GM23338 (cell line): ENCODE results near the gene PRR13. TPM values are rescaled to one million over a fixed set of nuclear protein-coding genes. Genes with fewer than 3 reads are reported as not detected.
A peak's percentile ranks its signal among the peaks of the same experiment; 100 is the strongest.
"Not testable (repeated sequence)": the region's sequence is repeated elsewhere in the genome, so short reads cannot be mapped to it uniquely, and the experiment has no call there.

ENCODE experiments used
- ATAC-seq: fragments of 200-7000 bp; cut with Tn5 transposase; 3 replicates; pipeline ENCODE4 v1.9.1; 2020
- DNase-seq: peaks from one replicate; pipeline ENCODE4 v3.0.0-alpha.2; 2015; ENCODE audit warnings: low spot score
- H2AFZ ChIP-seq: fragments of 200-600 bp; sonication (generic); 2 replicates; pipeline ENCODE4 v1.8.0; 2016; ENCODE audit warnings: antibody characterized with exemption, mild to moderate bottlenecking, moderate library complexity
- H3F3A ChIP-seq: fragments of 200-600 bp; sonication (generic); replicated peaks from 2 replicates; pipeline ENCODE4 v1.8.0; 2017; ENCODE audit warnings: antibody characterized with exemption, mixed run types, low read depth
- H3K27ac ChIP-seq: fragments of 200-600 bp; sonication (generic); 2 replicates; pipeline ENCODE4 v1.6.1; 2016; ENCODE audit warnings: low read depth
- H3K27me3 ChIP-seq: fragments of 200-600 bp; sonication (generic); 2 replicates; pipeline ENCODE4 v1.8.0; 2016; ENCODE audit warnings: mild to moderate bottlenecking, mixed run types, moderate library complexity; ENCODE audit not compliant: insufficient read depth
- H3K36me3 ChIP-seq: fragments of 200-600 bp; sonication (generic); 2 replicates; pipeline ENCODE4 v1.8.0; 2016; ENCODE audit warnings: mild to moderate bottlenecking; ENCODE audit not compliant: insufficient read depth
- H3K4me1 ChIP-seq: fragments of 200-600 bp; sonication (generic); 2 replicates; pipeline ENCODE4 v1.8.0; 2016; ENCODE audit warnings: mild to moderate bottlenecking, moderate library complexity; ENCODE audit not compliant: insufficient read depth
- H3K4me2 ChIP-seq: fragments of 200-600 bp; sonication (generic); 2 replicates; pipeline ENCODE4 v1.7.1; 2017; ENCODE audit warnings: mixed run types
- H3K4me3 ChIP-seq: fragments of 200-600 bp; sonication (generic); 2 replicates; pipeline ENCODE4 v1.6.1; 2016; ENCODE audit warnings: mixed run types
- H3K79me2 ChIP-seq: fragments of 200-600 bp; sonication (generic); replicated peaks from 2 replicates; pipeline ENCODE4 v1.8.0; 2017; ENCODE audit warnings: mild to moderate bottlenecking; ENCODE audit not compliant: insufficient read depth
- H3K9me2 ChIP-seq: fragments of 200-600 bp; sonication (generic); 2 replicates; pipeline ENCODE4 v1.8.0; 2017; ENCODE audit not compliant: insufficient read depth
- H4K20me1 ChIP-seq: fragments of 200-600 bp; sonication (generic); replicated peaks from 2 replicates; pipeline ENCODE4 v1.8.0; 2017; ENCODE audit warnings: mild to moderate bottlenecking; ENCODE audit not compliant: insufficient read depth
- H3K27ac Mint-ChIP-seq: 2 replicates; pipeline ENCODE4 v1.8.0; 2020; ENCODE audit warnings: inconsistent platforms, mild to moderate bottlenecking, moderate library complexity, mixed read lengths
- H3K27me3 Mint-ChIP-seq: 3 replicates; pipeline ENCODE4 v1.8.0; 2022; ENCODE audit warnings: low read depth, mild to moderate bottlenecking, moderate library complexity, mixed read lengths, inconsistent platforms; ENCODE audit not compliant: insufficient read depth, poor library complexity
- H3K36me3 Mint-ChIP-seq: 3 replicates; pipeline ENCODE4 v1.8.0; 2021; ENCODE audit warnings: low read depth, mild to moderate bottlenecking, inconsistent platforms, moderate library complexity, mixed read lengths
- H3K4me1 Mint-ChIP-seq: 3 replicates; pipeline ENCODE4 v1.8.0; 2020; ENCODE audit warnings: mild to moderate bottlenecking, inconsistent platforms, mixed read lengths
- H3K4me3 Mint-ChIP-seq: 3 replicates; pipeline ENCODE4 v1.8.0; 2021; ENCODE audit warnings: moderate library complexity, mild to moderate bottlenecking, inconsistent platforms, mixed read lengths
- H3K9me3 Mint-ChIP-seq: 3 replicates; pipeline ENCODE4 v1.8.0; 2020; ENCODE audit warnings: moderate library complexity, mild to moderate bottlenecking, inconsistent platforms, mixed read lengths
- CREB1 ChIP-seq: fragments of 250-450 bp; sonication (Bioruptor Pico); IDR thresholded peaks from 2 replicates; pipeline ENCODE4 v1.5.0; 2020; ENCODE audit warnings: low read depth, mild to moderate bottlenecking, moderate library complexity
- EZH2 ChIP-seq: fragments of 200-600 bp; sonication (generic); IDR thresholded peaks from one replicate; pipeline ENCODE4 v1.8.0; 2017; ENCODE audit warnings: antibody characterized with exemption, mild to moderate bottlenecking, low read depth; ENCODE audit not compliant: unreplicated experiment
- JUNB ChIP-seq: IDR thresholded peaks from one replicate; pipeline ENCODE4 v1.6.1; 2016; ENCODE audit warnings: antibody characterized with exemption; ENCODE audit not compliant: unreplicated experiment
- NANOG ChIP-seq: IDR thresholded peaks from 2 replicates; pipeline ENCODE4 v1.6.1; 2016; ENCODE audit warnings: antibody characterized with exemption, borderline replicate concordance
- POLR2AphosphoS5 ChIP-seq: IDR thresholded peaks from 2 replicates; pipeline ENCODE4 v1.6.1; 2016; ENCODE audit warnings: antibody characterized with exemption, low read depth
- ZNF331 ChIP-seq: fragments of 250-450 bp; sonication (Bioruptor Pico); IDR thresholded peaks from 2 replicates; pipeline ENCODE4 v1.5.0; 2020; ENCODE audit warnings: low read depth, mild to moderate bottlenecking, moderate library complexity
- polyA plus RNA-seq: library from polyadenylated mRNA; unstranded; fragments of >200 nt; fragmentation: Nextera tagmentation; extraction: Ambion mirVana; gene quantifications from 2 replicates; pipeline ENCODE4 v1.2.1, GENCODE V29; 2016
- total RNA-seq: library from RNA; depleted of rRNA; stranded (reverse); fragments of >200 nt; shearing (Covaris generic); gene quantifications from 2 replicates; pipeline ENCODE4 v1.2.3, GENCODE V29; 2014
- TF ChIP-seq, protein P1 (sequence below): fragments of 250-450 bp; sonication (Bioruptor Pico); IDR thresholded peaks from 2 replicates; pipeline ENCODE4 v1.5.0; 2020; ENCODE audit warnings: mild to moderate bottlenecking, moderate library complexity
- TF ChIP-seq, protein P2 (sequence below): IDR thresholded peaks from 2 replicates; pipeline ENCODE4 v1.6.1; 2016; ENCODE audit warnings: antibody characterized with exemption

The PRR13 gene
- total and polyA plus RNA-seq, 2 experiments from 2014 or later = 70.5 to 303 TPM

DNA sequence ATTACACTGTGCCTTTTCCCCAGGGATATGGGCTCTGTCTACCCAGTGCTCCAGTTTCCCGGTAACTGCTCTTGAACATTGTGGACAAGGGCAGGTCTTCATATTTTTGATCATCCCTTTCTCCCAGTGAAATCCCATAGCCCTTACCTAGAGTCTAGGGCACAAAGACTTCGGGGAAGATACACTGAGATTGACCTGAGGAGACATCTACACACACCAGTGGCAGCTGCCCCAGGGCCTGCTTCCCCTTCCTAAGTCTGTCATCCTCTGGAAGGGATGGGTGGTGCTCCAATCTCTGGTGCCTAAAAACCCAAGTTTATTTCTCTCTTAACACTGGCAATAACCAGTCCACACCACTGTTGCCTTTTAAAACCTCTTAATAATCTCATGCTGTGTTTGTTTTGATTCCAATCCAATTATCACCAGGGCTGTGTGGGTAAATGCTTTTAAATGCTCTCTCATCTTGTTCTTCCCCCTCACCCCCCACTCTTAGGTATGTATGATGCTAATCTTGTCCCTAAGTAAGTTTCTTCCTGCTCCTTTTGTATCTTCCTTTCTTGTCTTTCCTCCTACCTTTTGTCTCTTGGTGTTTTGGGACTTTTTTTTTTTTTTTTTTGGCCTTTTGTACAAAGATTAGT is 25.7 kb upstream of the PRR13 start:
- not testable (repeated sequence) for H3F3A ChIP-seq, H3K36me3 ChIP-seq, H3K9me2 ChIP-seq, H3K79me2 ChIP-seq, H3K4me2 ChIP-seq, H3K4me3 ChIP-seq, H3K9me3 Mint-ChIP-seq, H3K4me3 Mint-ChIP-seq, H3K27me3 ChIP-seq, H2AFZ ChIP-seq, H4K20me1 ChIP-seq, H3K27ac ChIP-seq
- H3K4me1 Mint-ChIP-seq = peaks cover 24% of the 10 kb centered on the region
- H3K27ac Mint-ChIP-seq = peak overlapping the region; percentile 56
- DNase-seq (peak; percentile 22), ATAC-seq (peak; percentile 74)
- H3K36me3 Mint-ChIP-seq = peaks cover 20% of the 10 kb centered on the region
- peaks cover 13% of the 10 kb centered on the region for H3K27me3 Mint-ChIP-seq
- peaks cover 20% of the 10 kb centered on the region for H3K4me1 ChIP-seq

DNA sequence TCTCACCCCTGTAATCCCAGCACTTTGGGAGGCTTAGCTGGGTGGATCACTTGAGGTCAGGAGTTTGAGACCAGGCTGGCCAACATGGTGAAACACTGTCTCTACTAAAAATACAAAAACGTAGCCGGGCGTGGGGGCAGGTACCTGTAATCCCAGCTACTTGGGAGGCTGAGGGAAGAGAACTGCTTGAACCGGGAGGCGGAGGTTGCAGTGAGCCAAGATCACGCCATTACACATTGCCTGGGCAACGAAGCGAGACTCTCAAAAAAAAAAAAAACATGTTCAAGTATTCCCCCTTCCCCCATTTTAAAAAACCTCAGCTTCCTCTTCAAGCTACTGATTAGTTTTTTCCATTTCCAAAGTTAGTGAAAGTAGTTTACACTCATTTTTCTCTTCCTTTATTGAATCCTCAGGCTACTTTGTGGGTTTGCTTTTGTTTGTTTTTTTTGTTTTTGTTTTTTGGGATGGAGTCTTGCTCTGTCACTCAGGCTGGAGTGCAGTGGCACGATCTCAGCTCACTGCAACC is 24.2 kb upstream of the PRR13 start:
- H3K4me1 Mint-ChIP-seq = peaks cover 29% of the 10 kb centered on the region
- not testable (repeated sequence) for H3K9me2 ChIP-seq, H3K36me3 Mint-ChIP-seq, H3K27me3 ChIP-seq, H4K20me1 ChIP-seq, DNase-seq, H3K4me3 ChIP-seq, H3K36me3 ChIP-seq, H3K4me3 Mint-ChIP-seq, H2AFZ ChIP-seq, H3F3A ChIP-seq, H3K27ac ChIP-seq, H3K9me3 Mint-ChIP-seq, ATAC-seq, H3K4me2 ChIP-seq, H3K27ac Mint-ChIP-seq, H3K79me2 ChIP-seq
- peaks cover 19% of the 10 kb centered on the region for H3K27me3 Mint-ChIP-seq
- H3K4me1 ChIP-seq = peaks cover 20% of the 10 kb centered on the region

DNA sequence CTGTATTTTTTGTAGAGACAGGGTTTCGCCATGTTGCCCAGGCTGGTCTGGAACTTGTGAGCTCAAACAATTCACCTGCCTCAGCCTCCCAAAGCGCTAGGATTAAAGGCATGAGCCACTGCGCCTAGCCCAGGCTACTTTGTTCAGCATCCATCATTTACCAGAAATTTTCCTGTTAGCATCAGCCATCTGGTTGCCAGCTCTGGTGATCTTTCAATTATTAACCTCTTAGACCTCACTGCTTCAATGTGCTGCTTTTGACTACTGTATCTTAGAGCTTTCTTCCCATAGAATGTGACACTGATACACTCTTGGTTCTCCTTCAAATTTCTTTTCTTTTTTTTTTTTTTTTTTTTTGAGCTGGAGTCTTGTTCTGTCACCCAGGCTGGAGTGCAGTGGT is 23.3 kb upstream of the PRR13 start:
- no peak overlapping the region for H2AFZ ChIP-seq
- no peak overlapping the region for H3K4me2 ChIP-seq
- H3K9me3 Mint-ChIP-seq = no peaks in the 10 kb centered on the region
- TF ChIP-seq NANOG (no peak), POLR2AphosphoS5 (no peak), JUNB (no peak), EZH2 (no peak), CREB1 (CRISPR knock-in tag) (no peak), ZNF331 (CRISPR knock-in tag) (no peak)
- TF ChIP-seq, protein P1, sequence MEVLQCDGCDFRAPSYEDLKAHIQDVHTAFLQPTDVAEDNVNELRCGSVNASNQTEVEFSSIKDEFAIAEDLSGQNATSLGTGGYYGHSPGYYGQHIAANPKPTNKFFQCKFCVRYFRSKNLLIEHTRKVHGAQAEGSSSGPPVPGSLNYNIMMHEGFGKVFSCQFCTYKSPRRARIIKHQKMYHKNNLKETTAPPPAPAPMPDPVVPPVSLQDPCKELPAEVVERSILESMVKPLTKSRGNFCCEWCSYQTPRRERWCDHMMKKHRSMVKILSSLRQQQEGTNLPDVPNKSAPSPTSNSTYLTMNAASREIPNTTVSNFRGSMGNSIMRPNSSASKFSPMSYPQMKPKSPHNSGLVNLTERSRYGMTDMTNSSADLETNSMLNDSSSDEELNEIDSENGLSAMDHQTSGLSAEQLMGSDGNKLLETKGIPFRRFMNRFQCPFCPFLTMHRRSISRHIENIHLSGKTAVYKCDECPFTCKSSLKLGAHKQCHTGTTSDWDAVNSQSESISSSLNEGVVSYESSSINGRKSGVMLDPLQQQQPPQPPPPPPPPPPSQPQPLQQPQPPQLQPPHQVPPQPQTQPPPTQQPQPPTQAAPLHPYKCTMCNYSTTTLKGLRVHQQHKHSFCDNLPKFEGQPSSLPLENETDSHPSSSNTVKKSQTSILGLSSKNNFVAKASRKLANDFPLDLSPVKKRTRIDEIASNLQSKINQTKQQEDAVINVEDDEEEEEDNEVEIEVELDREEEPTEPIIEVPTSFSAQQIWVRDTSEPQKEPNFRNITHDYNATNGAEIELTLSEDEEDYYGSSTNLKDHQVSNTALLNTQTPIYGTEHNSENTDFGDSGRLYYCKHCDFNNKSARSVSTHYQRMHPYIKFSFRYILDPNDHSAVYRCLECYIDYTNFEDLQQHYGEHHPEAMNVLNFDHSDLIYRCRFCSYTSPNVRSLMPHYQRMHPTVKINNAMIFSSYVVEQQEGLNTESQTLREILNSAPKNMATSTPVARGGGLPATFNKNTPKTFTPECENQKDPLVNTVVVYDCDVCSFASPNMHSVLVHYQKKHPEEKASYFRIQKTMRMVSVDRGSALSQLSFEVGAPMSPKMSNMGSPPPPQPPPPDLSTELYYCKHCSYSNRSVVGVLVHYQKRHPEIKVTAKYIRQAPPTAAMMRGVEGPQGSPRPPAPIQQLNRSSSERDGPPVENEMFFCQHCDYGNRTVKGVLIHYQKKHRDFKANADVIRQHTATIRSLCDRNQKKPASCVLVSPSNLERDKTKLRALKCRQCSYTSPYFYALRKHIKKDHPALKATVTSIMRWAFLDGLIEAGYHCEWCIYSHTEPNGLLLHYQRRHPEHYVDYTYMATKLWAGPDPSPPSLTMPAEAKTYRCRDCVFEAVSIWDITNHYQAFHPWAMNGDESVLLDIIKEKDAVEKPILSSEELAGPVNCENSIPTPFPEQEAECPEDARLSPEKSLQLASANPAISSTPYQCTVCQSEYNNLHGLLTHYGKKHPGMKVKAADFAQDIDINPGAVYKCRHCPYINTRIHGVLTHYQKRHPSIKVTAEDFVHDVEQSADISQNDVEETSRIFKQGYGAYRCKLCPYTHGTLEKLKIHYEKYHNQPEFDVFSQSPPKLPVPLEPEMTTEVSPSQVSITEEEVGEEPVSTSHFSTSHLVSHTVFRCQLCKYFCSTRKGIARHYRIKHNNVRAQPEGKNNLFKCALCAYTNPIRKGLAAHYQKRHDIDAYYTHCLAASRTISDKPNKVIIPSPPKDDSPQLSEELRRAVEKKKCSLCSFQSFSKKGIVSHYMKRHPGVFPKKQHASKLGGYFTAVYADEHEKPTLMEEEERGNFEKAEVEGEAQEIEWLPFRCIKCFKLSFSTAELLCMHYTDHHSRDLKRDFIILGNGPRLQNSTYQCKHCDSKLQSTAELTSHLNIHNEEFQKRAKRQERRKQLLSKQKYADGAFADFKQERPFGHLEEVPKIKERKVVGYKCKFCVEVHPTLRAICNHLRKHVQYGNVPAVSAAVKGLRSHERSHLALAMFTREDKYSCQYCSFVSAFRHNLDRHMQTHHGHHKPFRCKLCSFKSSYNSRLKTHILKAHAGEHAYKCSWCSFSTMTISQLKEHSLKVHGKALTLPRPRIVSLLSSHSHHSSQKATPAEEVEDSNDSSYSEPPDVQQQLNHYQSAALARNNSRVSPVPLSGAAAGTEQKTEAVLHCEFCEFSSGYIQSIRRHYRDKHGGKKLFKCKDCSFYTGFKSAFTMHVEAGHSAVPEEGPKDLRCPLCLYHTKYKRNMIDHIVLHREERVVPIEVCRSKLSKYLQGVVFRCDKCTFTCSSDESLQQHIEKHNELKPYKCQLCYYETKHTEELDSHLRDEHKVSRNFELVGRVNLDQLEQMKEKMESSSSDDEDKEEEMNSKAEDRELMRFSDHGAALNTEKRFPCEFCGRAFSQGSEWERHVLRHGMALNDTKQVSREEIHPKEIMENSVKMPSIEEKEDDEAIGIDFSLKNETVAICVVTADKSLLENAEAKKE (CRISPR knock-in tag) = no peak
- TF ChIP-seq, protein P2, sequence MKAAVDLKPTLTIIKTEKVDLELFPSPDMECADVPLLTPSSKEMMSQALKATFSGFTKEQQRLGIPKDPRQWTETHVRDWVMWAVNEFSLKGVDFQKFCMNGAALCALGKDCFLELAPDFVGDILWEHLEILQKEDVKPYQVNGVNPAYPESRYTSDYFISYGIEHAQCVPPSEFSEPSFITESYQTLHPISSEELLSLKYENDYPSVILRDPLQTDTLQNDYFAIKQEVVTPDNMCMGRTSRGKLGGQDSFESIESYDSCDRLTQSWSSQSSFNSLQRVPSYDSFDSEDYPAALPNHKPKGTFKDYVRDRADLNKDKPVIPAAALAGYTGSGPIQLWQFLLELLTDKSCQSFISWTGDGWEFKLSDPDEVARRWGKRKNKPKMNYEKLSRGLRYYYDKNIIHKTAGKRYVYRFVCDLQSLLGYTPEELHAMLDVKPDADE = no peak
- no peak overlapping the region for H3K4me3 ChIP-seq
- H3F3A ChIP-seq = 0 out of 2 replicates have a peak, but pooled peaks cover 3% of the 10 kb centered on the region
- no peaks in the 10 kb centered on the region for H3K27me3 ChIP-seq
- no peaks in the 10 kb centered on the region for H3K36me3 ChIP-seq
- H3K27ac Mint-ChIP-seq = no peak overlapping the region
- H3K4me1 ChIP-seq = peaks cover 20% of the 10 kb centered on the region
- H3K4me1 Mint-ChIP-seq = peaks cover 29% of the 10 kb centered on the region
- H3K36me3 Mint-ChIP-seq = no peaks in the 10 kb centered on the region
- H4K20me1 ChIP-seq = no peaks in the 10 kb centered on the region
- ATAC-seq (no peak), DNase-seq (no peak)
- peaks cover 19% of the 10 kb centered on the region for H3K27me3 Mint-ChIP-seq
- no peak overlapping the region for H3K27ac ChIP-seq
- H3K4me3 Mint-ChIP-seq = no peak overlapping the region
- H3K79me2 ChIP-seq = no peaks in the 10 kb centered on the region
- no peaks in the 10 kb centered on the region for H3K9me2 ChIP-seq
